CD4-positive, alpha-beta T cell treated with Interleukin-21 for 1 hour (primary cell): Measurements from ENCODE around the gene SPDYE2.
A peak's percentile ranks its signal among the peaks of the same experiment; 100 is the strongest.
"Not testable (repeated sequence)": the region's sequence is repeated elsewhere in the genome, so short reads cannot be mapped to it uniquely, and the experiment has no call there.

Experiments used
- DNase-seq: peaks from one replicate; pipeline ENCODE4 v3.0.0-alpha.2; 2020

Gene SPDYE2

GRCh38 chr7:102540604-102541003 lies 10.4 kb upstream of the SPDYE2 start:
- DNase-seq, result not testable (repeated sequence)

- not testable (repeated sequence) for DNase-seq
Measured at GRCh38 chr7:102542083-102542482, 8.9 kb upstream of the SPDYE2 start.

GRCh38 chr7:102542771-102543170 lies 8.3 kb upstream of the SPDYE2 start:
- not testable (repeated sequence) for DNase-seq

- DNase-seq, result not testable (repeated sequence)
Measured at GRCh38 chr7:102543596-102543995, 7.4 kb upstream of the SPDYE2 start, which contains the start of gene UPK3BL2. Gene UPK3BL2, minus strand, starts transcription at chr7:102543696. Its CDS starts 60 bp downstream, at chr7:102543636.

GRCh38 chr7:102544372-102544771 lies 6.7 kb upstream of the SPDYE2 start:
- DNase-seq, result not testable (repeated sequence)

- DNase-seq, result not testable (repeated sequence)
Measured at GRCh38 chr7:102545288-102545687, 5.7 kb upstream of the SPDYE2 start.

- DNase-seq, result not testable (repeated sequence)
Measured at GRCh38 chr7:102546353-102546752, 4.7 kb upstream of the SPDYE2 start.

- DNase-seq, result not testable (repeated sequence)
Measured at GRCh38 chr7:102568620-102569019, 17.6 kb downstream of the SPDYE2 start.

GRCh38 chr7:102572261-102573239 lies 21.5 kb downstream of the SPDYE2 start, which contains the start of gene POLR2J3:
Gene POLR2J3, minus strand, starts transcription at chr7:102572583. Its CDS starts 62 bp downstream, at chr7:102572521.
- peak; percentile 97 for DNase-seq

GRCh38 chr7:102574607-102575006 lies 23.6 kb downstream of the SPDYE2 start:
- not testable (repeated sequence) for DNase-seq

- DNase-seq, result not testable (repeated sequence)
Measured at GRCh38 chr7:102576363-102576762, 25.3 kb downstream of the SPDYE2 start.

GRCh38 chr7:102577315-102578240 lies 26.6 kb downstream of the SPDYE2 start:
- not testable (repeated sequence) for DNase-seq

GRCh38 chr7:102578486-102578885 lies 27.5 kb downstream of the SPDYE2 start:
- DNase-seq, result not testable (repeated sequence)

GRCh38 chr7:102581722-102582121 lies 30.7 kb downstream of the SPDYE2 start:
- not testable (repeated sequence) for DNase-seq

- DNase-seq, result not testable (repeated sequence)
Measured at GRCh38 chr7:102583495-102583894, 32.5 kb downstream of the SPDYE2 start.

GRCh38 chr7:102589857-102590256 lies 38.8 kb downstream of the SPDYE2 start:
- DNase-seq, result not testable (repeated sequence)

- DNase-seq, result peak; percentile 78
Measured at GRCh38 chr7:102592477-102593019, 41.5 kb downstream of the SPDYE2 start.

- DNase-seq, result not testable (repeated sequence)
Measured at GRCh38 chr7:102593637-102594334, 42.8 kb downstream of the SPDYE2 start.

GRCh38 chr7:102596036-102596435 lies 45.0 kb downstream of the SPDYE2 start:
- not testable (repeated sequence) for DNase-seq

- DNase-seq, result not testable (repeated sequence)
Measured at GRCh38 chr7:102599699-102600098, 48.7 kb downstream of the SPDYE2 start.

GRCh38 chr7:102602317-102602716 lies 51.3 kb downstream of the SPDYE2 start:
- not testable (repeated sequence) for DNase-seq
